ENCODE results near the gene ZBTB48.
"Not testable (repeated sequence)": the region's sequence is repeated elsewhere in the genome, so short reads cannot be mapped to it uniquely, and the experiment has no call there.

The ZBTB48 gene

DNA sequence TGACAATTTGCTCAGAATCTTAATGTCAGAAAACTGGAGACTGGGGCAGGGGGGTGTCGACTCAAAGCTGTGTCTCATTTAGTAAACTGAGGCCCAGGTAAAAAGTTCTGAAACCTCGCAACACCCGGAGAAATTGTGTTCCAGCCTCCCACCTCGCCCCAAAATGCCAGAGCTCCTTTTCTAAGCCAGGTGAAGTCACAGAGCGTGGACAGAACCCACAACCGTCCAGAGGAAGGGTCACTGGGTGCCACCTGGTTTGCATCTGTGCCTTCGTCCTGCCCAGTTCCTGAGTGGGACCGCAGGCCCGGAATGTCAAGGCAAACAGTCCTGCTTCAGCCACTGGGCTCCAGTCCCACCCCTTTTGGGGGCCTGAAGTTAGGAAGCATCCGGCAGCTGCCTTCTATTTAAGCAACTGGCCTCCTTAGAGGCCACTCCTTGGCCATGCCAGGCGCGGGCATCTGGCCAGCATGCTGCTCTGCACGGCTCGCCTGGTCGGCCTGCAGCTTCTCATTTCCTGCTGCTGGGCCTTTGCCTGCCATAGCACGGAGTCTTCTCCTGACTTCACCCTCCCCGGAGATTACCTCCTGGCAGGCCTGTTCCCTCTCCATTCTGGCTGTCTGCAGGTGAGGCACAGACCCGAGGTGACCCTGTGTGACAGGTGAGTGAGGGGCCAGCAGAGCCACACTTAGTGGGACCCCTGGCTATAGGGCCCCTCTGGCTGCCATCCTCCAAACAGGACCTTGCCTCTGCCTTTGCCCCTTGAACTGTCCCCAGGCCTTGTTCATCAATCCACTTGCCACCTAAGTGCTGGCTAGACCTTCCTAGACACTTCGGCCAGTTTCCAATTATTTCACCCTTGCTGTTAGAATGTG is 24.7 kb upstream of the ZBTB48 start, which contains the start of gene TAS1R1:
TAS1R1 (plus strand) TSS at position 401 of the 872 bp plus-strand sequence; CDS start at position 468, 67 bp downstream.
- no peak for DNase-seq (ENCODE audit: low read depth)
- H3K4me3 ChIP-seq (ENCODE audit: low read length) = peak within 1 kb of the TSS; percentile 94
- TF ChIP-seq, protein P1, sequence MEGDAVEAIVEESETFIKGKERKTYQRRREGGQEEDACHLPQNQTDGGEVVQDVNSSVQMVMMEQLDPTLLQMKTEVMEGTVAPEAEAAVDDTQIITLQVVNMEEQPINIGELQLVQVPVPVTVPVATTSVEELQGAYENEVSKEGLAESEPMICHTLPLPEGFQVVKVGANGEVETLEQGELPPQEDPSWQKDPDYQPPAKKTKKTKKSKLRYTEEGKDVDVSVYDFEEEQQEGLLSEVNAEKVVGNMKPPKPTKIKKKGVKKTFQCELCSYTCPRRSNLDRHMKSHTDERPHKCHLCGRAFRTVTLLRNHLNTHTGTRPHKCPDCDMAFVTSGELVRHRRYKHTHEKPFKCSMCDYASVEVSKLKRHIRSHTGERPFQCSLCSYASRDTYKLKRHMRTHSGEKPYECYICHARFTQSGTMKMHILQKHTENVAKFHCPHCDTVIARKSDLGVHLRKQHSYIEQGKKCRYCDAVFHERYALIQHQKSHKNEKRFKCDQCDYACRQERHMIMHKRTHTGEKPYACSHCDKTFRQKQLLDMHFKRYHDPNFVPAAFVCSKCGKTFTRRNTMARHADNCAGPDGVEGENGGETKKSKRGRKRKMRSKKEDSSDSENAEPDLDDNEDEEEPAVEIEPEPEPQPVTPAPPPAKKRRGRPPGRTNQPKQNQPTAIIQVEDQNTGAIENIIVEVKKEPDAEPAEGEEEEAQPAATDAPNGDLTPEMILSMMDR (conservative IDR thresholded peaks at IDR 0.05; ENCODE audit: low read depth, low read length) = no peak

DNA sequence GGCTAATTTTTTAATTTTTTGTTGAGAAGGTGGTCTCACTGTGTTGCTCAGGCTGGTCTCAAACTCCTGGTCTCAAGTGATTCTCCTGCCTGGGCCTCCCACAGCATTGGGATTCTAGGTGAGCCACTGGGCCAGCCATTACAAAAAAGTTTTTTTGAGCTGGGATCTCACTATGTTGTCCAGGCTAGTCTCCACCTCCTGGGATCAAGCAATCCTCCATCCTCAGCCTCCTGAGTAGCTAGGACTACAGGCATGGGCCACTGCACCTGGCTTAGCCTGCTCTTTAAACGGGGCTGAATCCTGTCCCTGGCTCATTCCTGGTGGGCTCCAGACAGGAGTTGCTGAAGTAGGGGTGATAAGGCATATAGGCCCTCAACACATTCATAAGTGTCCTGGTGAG is 22.2 kb upstream of the ZBTB48 start:
- H3K4me3 ChIP-seq (ENCODE audit: low read length) = no peak overlapping the region

DNA sequence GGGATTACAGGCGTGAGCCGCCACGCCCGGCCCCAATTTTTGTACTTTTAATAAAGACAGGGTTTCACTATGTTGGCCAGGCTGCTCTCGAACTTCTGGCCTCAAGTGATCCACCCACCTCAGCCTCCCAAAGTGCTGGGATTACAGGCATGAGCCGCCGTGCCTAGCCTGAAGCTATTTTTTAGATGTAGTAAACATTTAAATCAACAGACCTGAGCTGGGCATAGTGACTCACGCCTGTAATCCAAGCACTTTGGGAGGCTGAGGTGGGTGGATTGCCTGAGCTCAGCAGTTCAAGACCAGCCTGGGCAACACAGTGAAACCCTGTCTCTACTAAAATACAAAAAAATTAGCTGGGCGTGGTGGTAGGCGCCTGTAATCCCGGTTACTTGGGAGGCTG is 20.6 kb upstream of the ZBTB48 start:
- DNase-seq (ENCODE audit: low read depth); H3K4me3 ChIP-seq (ENCODE audit: low read length): not testable (repeated sequence)

More for the DNA sequence above, 22.2 kb upstream of the ZBTB48 start:
- DNase-seq (ENCODE audit: low read depth) = no peak
- TF ChIP-seq, protein P1 (conservative IDR thresholded peaks at IDR 0.05; ENCODE audit: low read depth, low read length) = no peak

GRCh38 chr1:6560267-6560666 is 19.5 kb upstream of the ZBTB48 start:
- TF ChIP-seq, protein P1 (conservative IDR thresholded peaks at IDR 0.05; ENCODE audit: low read depth, low read length) = no peak
- H3K4me3 ChIP-seq (ENCODE audit: low read length) = no peak overlapping the region
- no peak for DNase-seq (ENCODE audit: low read depth)

- no peak overlapping the region for H3K4me3 ChIP-seq (ENCODE audit: low read length)
- TF ChIP-seq, protein P1 (conservative IDR thresholded peaks at IDR 0.05; ENCODE audit: low read depth, low read length) = no peak
- DNase-seq (ENCODE audit: low read depth) = no peak
Measured at GRCh38 chr1:6569033-6569432, 10.8 kb upstream of the ZBTB48 start.

DNA sequence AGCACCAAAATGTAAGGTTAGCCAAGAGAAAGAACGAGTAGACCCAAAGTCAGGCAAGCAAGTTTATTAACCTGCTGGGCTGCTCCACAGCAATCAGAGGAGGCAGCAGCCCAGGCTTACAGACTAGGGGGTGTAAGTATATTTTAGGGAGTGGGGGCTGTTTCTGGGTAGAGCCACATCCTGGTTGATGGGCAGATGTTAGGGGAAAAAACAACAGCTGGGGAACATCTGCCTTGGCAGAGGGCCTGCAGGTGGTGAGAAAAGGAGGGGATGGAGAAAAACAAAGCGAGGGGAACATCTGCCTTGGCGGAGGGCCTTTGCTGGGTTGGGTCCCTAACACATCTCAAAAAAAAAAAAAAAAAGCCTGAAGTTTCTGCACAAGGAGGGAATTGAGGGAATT is 9.7 kb upstream of the ZBTB48 start:
- DNase-seq (ENCODE audit: low read depth) = no peak
- TF ChIP-seq, protein P1 (conservative IDR thresholded peaks at IDR 0.05; ENCODE audit: low read depth, low read length) = no peak
- no peak overlapping the region for H3K4me3 ChIP-seq (ENCODE audit: low read length)

DNA sequence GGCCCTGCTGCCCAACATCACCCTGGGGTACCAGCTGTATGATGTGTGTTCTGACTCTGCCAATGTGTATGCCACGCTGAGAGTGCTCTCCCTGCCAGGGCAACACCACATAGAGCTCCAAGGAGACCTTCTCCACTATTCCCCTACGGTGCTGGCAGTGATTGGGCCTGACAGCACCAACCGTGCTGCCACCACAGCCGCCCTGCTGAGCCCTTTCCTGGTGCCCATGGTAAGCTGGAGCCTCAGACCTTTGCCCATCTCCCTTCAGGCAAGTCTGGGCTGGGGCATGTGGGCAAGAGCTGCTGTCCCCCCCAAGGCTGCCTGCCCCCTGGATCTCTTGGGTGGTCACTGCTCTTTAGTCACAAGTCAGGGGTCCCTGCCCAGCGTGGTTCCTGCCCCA is 8.8 kb upstream of the ZBTB48 start:
- TF ChIP-seq, protein P1 (conservative IDR thresholded peaks at IDR 0.05; ENCODE audit: low read depth, low read length) = no peak
- H3K4me3 ChIP-seq (ENCODE audit: low read length) = no peak overlapping the region
- no peak for DNase-seq (ENCODE audit: low read depth)

Data from retinal pigment epithelial cell (primary cell).